Peyer's patch (tissue), 4 donors: Measurements from ENCODE around the gene PON3. TPM values are rescaled to one million over a fixed set of nuclear protein-coding genes. Genes with fewer than 3 reads are reported as not detected.

Experiments used
- DNase-seq, 3 donors: peaks; one replicate each; pipeline ENCODE4 v3.0.0-alpha.2; 2017 to 2019
- H3K27ac ChIP-seq, 4 donors: fragments of 200-600 bp; sonication (generic); one replicate each; pipeline ENCODE4 v1.5.1; 2016 to 2019
- H3K27me3 ChIP-seq, 2 donors: fragments of 200-600 bp; sonication (generic); one replicate each; pipeline ENCODE4 v1.5.1; 2019
- H3K36me3 ChIP-seq, 3 donors: fragments of 200-600 bp; sonication (generic); one replicate each; pipeline ENCODE4 v1.5.1; 2016 to 2019
- H3K4me1 ChIP-seq, 4 donors: fragments of 200-600 bp; sonication (generic); one replicate each; pipeline ENCODE4 v1.5.1; 2016 to 2019
- H3K4me3 ChIP-seq, 4 donors: fragments of 200-600 bp; sonication (generic); 1 replicate in 3 of 4; 2 replicates in 1 of 4; pipeline ENCODE4 v1.5.1; 2016 to 2019; ENCODE audit warnings: mild to moderate bottlenecking in 1 of 4
- H3K9me3 ChIP-seq, 4 donors: fragments of 200-600 bp; sonication (generic); one replicate each; pipeline ENCODE4 v1.5.1; 2016 to 2019; ENCODE audit warnings: mild to moderate bottlenecking in 1 of 4
- POLR2A ChIP-seq, 2 donors: fragments of 450-650 bp; IDR thresholded peaks; one replicate each; pipeline ENCODE4 v1.5.1; 2017; ENCODE audit warnings: antibody characterized with exemption in 2 of 2, mild to moderate bottlenecking in 2 of 2, moderate library complexity in 2 of 2
- small RNA-seq, 2 donors: library from RNA; depleted of rRNA; stranded (forward); fragments of <200 nt; gene quantifications; one replicate each; pipeline ENCODE3, GENCODE V24; 2016
- total RNA-seq, 4 donors: library from RNA; depleted of rRNA; stranded (reverse); fragments of >200 nt; gene quantifications; one replicate each; pipeline ENCODE4 v1.1.0, GENCODE V29; 2016
- TF ChIP-seq, protein P1 (sequence below), 6 experiments: fragments of 450-650 bp in 4 of 6; fragments of 200-600 bp in 2 of 6; sonication (generic) in 1 of 6; IDR thresholded peaks; one replicate each; pipeline ENCODE4 v1.5.1; 2017 to 2019; ENCODE audit warnings: antibody characterized with exemption in 6 of 6, mild to moderate bottlenecking in 3 of 6, moderate library complexity in 1 of 6

PON3 gene
- total RNA-seq, 4 donors from 2014 or later: 2.9 to 9.1 (median 5.5) TPM; not detected in 1

DNA sequence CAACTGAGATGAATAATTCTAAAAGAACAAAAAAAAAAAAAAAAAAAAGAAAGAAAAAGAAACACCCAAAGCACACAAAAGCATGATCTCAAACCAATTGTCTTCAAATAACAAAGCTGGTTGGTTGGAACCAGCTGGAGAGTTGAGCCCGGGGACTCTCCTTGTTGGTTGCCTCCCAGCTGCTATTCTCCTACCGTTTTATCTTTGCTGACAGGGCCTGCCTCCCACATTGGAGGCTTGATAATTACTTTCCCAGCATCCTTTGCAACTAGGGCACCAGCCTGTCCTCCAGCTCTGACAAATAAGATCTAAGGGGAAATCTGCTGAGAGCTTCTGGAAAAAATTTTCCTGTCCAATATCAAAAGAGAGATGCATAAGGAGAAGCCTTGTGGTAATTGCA is 78.6 kb downstream of the PON3 start:
- Histone ChIP-seq H3K4me3 (no peak overlapping the region), H3K27ac (no peak overlapping the region), H3K27me3 (no peaks in the 10 kb centered on the region), H3K9me3 (no peaks in the 10 kb centered on the region), H3K36me3 (no peaks in the 10 kb centered on the region), H3K4me1 (no peaks in the 10 kb centered on the region)
- no peak for DNase-seq
- TF ChIP-seq, protein P1, sequence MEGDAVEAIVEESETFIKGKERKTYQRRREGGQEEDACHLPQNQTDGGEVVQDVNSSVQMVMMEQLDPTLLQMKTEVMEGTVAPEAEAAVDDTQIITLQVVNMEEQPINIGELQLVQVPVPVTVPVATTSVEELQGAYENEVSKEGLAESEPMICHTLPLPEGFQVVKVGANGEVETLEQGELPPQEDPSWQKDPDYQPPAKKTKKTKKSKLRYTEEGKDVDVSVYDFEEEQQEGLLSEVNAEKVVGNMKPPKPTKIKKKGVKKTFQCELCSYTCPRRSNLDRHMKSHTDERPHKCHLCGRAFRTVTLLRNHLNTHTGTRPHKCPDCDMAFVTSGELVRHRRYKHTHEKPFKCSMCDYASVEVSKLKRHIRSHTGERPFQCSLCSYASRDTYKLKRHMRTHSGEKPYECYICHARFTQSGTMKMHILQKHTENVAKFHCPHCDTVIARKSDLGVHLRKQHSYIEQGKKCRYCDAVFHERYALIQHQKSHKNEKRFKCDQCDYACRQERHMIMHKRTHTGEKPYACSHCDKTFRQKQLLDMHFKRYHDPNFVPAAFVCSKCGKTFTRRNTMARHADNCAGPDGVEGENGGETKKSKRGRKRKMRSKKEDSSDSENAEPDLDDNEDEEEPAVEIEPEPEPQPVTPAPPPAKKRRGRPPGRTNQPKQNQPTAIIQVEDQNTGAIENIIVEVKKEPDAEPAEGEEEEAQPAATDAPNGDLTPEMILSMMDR (IDR thresholded peaks at IDR 0.05): no peak
- no peak for TF ChIP-seq POLR2A (IDR thresholded peaks at IDR 0.05)

DNA sequence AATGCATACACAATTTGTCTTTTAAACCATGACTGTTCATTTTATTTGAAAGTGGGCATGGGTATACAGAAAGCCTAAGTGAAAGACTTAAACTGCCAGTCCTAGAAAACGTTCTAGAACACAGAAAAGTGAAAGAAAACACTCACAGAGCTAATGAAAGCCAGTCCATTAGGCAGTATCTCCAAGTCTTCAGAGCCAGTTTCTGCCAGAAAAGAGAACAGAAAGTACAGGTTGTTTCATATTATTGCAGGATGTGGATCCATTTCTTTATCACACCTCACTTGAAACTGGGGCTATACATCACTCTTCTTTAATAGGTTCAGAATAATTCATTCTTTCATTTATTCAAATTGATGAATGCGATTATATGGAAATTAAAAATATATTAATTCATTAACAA is 79.6 kb downstream of the PON3 start:
- Histone ChIP-seq H3K4me1 (no peaks in the 10 kb centered on the region), H3K27ac (no peak overlapping the region), H3K27me3 (no peaks in the 10 kb centered on the region), H3K9me3 (no peaks in the 10 kb centered on the region), H3K36me3 (no peaks in the 10 kb centered on the region), H3K4me3 (no peak overlapping the region)
- TF ChIP-seq POLR2A (IDR thresholded peaks at IDR 0.05): no peak
- DNase-seq: no peak

DNA sequence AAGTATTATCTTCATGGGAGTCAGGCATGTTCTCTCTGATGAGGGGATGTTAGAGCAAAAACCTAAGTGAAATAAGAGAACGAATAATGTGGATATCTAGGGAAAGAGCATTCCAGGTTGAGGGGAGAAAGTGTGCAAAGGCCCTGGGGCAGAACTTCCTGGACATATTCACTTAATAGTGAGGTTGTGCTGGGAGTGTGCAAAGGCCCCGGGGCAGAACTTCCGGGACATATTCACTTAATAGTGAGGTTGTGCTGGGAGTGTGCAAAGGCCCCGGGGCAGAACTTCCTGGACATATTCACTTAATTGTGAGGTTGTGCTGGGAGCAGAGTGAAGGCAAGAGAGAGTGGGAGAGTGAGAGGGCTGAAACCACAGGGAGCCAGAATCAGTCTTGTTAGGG is 83.6 kb downstream of the PON3 start:
- no peak overlapping the region for H3K27ac ChIP-seq
- no peaks in the 10 kb centered on the region for H3K27me3 ChIP-seq
- DNase-seq: no peak
- no peak for TF ChIP-seq POLR2A (IDR thresholded peaks at IDR 0.05)
- TF ChIP-seq, protein P1 (IDR thresholded peaks at IDR 0.05): no peak
- no peaks in the 10 kb centered on the region for H3K9me3 ChIP-seq
- H3K36me3 ChIP-seq: no peaks in the 10 kb centered on the region
- H3K4me3 ChIP-seq: no peak overlapping the region
- H3K4me1 ChIP-seq: no peaks in the 10 kb centered on the region

DNA sequence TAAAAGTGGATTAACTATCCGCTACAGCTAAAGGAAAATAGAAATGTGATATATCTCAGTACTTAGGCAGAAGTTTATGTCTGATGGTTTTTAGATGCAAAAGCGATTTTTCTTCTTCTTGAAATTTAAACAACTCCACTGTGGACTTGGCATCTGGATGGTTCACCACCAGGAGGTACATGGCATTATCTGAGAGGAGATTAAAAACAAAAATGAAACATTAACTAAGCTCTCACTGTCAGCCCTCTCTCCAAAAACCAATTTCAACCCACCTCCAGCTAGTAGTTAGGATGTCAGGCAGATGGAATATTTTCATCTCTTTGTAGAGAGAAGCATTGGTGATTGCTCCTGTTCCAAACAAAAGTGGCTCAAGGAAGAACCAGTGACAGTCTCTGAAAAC is 84.8 kb downstream of the PON3 start:
- H3K27ac ChIP-seq: no peak overlapping the region
- TF ChIP-seq, protein P1 (IDR thresholded peaks at IDR 0.05): no peak
- H3K4me1 ChIP-seq: no peaks in the 10 kb centered on the region
- H3K4me3 ChIP-seq: no peak overlapping the region
- H3K36me3 ChIP-seq: no peaks in the 10 kb centered on the region
- no peaks in the 10 kb centered on the region for H3K27me3 ChIP-seq
- DNase-seq: no peak
- H3K9me3 ChIP-seq: no peaks in the 10 kb centered on the region

DNA sequence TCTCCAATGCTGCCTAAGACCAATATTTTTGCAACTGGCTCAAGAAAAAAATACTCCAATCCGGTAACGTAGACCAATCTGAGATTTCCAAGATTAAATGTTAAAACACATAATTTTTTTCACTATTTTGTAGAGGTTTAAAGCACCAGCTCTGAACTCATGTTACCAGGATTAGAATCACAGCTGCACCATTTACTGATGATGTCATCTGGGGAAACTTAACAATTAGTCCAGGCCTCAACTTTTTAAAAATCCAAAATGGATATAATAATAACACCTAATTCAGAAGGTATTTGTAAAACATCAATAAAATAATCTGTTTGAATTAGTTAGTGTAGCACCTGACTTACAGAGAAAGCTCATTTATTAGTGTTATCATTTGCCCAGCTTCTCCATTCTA is 86.2 kb downstream of the PON3 start:
- TF ChIP-seq POLR2A (IDR thresholded peaks at IDR 0.05): no peak
- TF ChIP-seq, protein P1 (IDR thresholded peaks at IDR 0.05): no peak
- Histone ChIP-seq H3K36me3 (no peaks in the 10 kb centered on the region), H3K27ac (no peak overlapping the region), H3K27me3 (no peaks in the 10 kb centered on the region), H3K4me1 (no peaks in the 10 kb centered on the region), H3K4me3 (no peak overlapping the region), H3K9me3 (no peaks in the 10 kb centered on the region)
- no peak for DNase-seq

Small RNA genes within 50 kb of the gene (small RNA-seq; reads per million reads assigned to genes)
- 0 reads per million in 2 donors for gene AC004022.2

Other genes starting within 250 kb of the PON3 start
- gene PON1, start 71.8 kb downstream of the PON3 start, total RNA-seq: not detected
- 100 to 1,000 TPM; 116 to 330 (median 193) TPM for gene PON2, start 38.7 kb upstream of the PON3 start, total RNA-seq
- gene ASB4, start 89.6 kb upstream of the PON3 start, total RNA-seq: 1 to 10 TPM in 1 of 4 donors, not detected in 3; 1.3 TPM
- gene PDK4, start 200.1 kb upstream of the PON3 start, total RNA-seq: 100 to 1,000 TPM; 130 to 664 (median 240) TPM